ENCODE data around the gene SPECC1. TPM values are rescaled to one million over a fixed set of nuclear protein-coding genes. Genes with fewer than 3 reads are reported as not detected.

SPECC1 gene
- total RNA-seq, 1 experiment from 2014 or later: 103 TPM

- TF ChIP-seq PRDM15 (CRISPR knock-in tag; IDR thresholded peaks at IDR 0.05) (no peak), TCF7 (CRISPR knock-in tag; IDR thresholded peaks at IDR 0.05; ENCODE audit: low read depth) (no peak), NR3C1 (CRISPR knock-in tag; conservative IDR thresholded peaks at IDR 0.05; ENCODE audit: low read depth) (no peak), CBFB (CRISPR knock-in tag; IDR thresholded peaks at IDR 0.05; ENCODE audit: low read depth) (no peak), CREB1 (CRISPR knock-in tag; IDR thresholded peaks at IDR 0.05) (no peak), ATF1 (CRISPR knock-in tag; IDR thresholded peaks at IDR 0.05) (no peak), ATF3 (CRISPR knock-in tag; conservative IDR thresholded peaks at IDR 0.05) (no peak), IRF2 (CRISPR knock-in tag; IDR thresholded peaks at IDR 0.05; ENCODE audit: borderline replicate concordance, low read depth) (no peak), ZNF416 (CRISPR knock-in tag; IDR thresholded peaks at IDR 0.05) (no peak), FOXK1 (CRISPR knock-in tag; IDR thresholded peaks at IDR 0.05) (no peak), ARID4B (CRISPR knock-in tag; IDR thresholded peaks at IDR 0.05; ENCODE audit: borderline replicate concordance) (no peak), ZNF232 (CRISPR knock-in tag; IDR thresholded peaks at IDR 0.05) (no peak)
- TF ChIP-seq, protein P1, sequence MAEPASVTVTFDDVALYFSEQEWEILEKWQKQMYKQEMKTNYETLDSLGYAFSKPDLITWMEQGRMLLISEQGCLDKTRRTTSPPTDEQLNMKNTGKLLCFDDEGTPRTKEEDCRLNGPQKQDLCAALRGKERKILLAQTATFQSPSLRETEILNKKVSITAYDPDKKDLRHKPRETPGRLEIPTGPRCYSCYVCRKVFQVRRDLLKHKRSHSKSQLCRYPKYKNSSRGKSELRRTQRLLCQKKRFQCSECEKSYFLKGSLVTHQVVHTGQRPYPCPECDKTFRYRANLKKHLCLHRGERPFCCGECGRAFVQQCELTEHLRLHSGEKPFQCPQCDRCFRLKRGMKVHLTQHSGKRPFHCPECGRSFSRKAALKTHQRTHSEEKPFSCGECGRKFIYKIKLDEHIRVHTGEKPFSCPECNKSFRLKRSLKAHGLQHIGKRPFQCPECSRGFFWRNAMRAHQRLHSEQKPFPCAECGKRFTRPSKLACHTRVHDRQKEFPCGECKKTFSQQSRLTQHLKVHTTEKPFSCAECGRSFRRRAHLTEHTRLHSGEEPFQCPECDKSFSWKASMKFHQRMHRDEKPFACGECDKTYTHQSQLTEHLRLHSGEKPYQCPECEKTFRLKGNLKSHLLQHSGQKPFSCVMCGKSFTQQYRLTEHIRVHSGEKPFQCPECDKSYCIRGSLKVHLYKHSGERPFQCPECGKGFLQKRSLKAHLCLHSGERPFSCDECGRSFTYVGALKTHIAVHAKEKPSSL (CRISPR knock-in tag; conservative IDR thresholded peaks at IDR 0.05): no peak
Measured at GRCh38 chr17:19991252-19991885, 17.8 kb upstream of the SPECC1 start (continued).

GRCh38 chr17:19992803-19993713 is 16.1 kb upstream of the SPECC1 start:
- Mint-ChIP-seq H3K36me3 (no peaks in the 10 kb centered on the region), H3K9me3 (no peaks in the 10 kb centered on the region), H3K4me1 (peaks cover 4% of the 10 kb centered on the region), H3K4me3 (peak overlapping the region; percentile 39), H3K27ac (peak overlapping the region; percentile 59; the same call in 1 of the 2 replicates), H3K27me3 (ENCODE audit: low read depth) (no peaks in the 10 kb centered on the region)
- ATAC-seq (peak; percentile 98), DNase-seq (ENCODE audit: low spot score) (peak; percentile 93)
- POLR2A ChIA-PET: interaction anchor here (0.7 kb wide), 1 partner anchor 10 kb away, joined by 9 read pairs; no protein-coding TSS in a partner anchor
- CTCF ChIA-PET: interaction anchor here (0.6 to 2.6 kb wide), 37 partner anchors 8 to 951 kb away, joined by 3 to 52 read pairs (median 4); partner anchors contain the start of genes AKAP10 and SPECC1
- peak; percentile 66; the same call in 1 of the 2 replicates for TF ChIP-seq TEAD1 (CRISPR knock-in tag; IDR thresholded peaks at IDR 0.05)
- no peak for TF ChIP-seq CREM (CRISPR knock-in tag; IDR thresholded peaks at IDR 0.05)
- peak; percentile 99 for TF ChIP-seq GABPB1 (CRISPR knock-in tag; IDR thresholded peaks at IDR 0.05)
- TF ChIP-seq JAZF1 (CRISPR knock-in tag; IDR thresholded peaks at IDR 0.05): no peak
- no peak for TF ChIP-seq SP1 (CRISPR knock-in tag; conservative IDR thresholded peaks at IDR 0.05)
- TF ChIP-seq KAT7 (CRISPR knock-in tag; IDR thresholded peaks at IDR 0.05; ENCODE audit: borderline replicate concordance): no peak
- TF ChIP-seq CTCF (IDR thresholded peaks at IDR 0.05): peak; percentile 72
- TF ChIP-seq GRHL2 (CRISPR knock-in tag; IDR thresholded peaks at IDR 0.05; ENCODE audit: insufficient replicate concordance, severe bottlenecking): no peak
